Measurements from ENCODE around the gene SEC23A.
"Not testable (repeated sequence)": the region's sequence is repeated elsewhere in the genome, so short reads cannot be mapped to it uniquely, and the experiment has no call there.

Gene SEC23A

GRCh38 chr14:39102969-39103957, at the start of gene SEC23A:
Gene SEC23A (minus strand): TSS chr14:39103235. CDS start chr14:39096118, 7,117 bp downstream.
- DNase-seq (ENCODE audit: low read depth), result peak; percentile 79

DNA sequence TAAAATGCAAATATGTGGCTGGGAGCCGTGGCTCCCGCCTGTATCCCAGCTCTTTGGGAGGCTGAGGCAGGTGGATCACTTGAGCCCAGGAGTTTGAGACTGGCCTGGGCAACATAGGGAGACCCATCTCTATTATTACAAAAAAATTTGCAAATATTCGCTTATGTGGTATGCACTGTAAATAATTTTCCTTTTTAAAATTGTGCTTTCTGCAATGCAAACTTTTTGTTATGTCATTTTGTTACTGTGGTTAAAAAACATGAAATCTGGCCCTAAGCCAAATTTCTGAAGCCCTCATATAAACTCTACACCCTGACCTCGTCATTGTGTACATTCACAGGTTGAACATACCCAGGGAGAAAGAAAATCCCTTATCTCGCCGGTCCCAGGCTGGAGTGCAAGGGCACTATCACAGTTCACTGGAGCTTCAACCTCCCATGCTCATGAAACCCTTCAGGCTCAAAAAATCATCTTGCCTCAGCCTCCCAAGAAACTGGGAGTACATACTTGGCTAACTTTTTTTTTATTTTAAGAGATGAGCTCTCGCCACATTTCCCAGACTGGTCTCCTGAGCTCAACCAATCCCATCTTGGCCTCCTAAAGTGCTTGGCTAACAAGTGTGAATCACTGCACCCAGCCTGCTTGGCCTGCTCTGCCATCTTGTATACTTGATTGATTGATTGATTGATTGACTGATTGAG, 42.4 kb upstream of the SEC23A start:
- DNase-seq (ENCODE audit: low read depth), result no peak

GRCh38 chr14:39143226-39143625, 40.2 kb upstream of the SEC23A start:
- not testable (repeated sequence) for DNase-seq (ENCODE audit: low read depth)

- not testable (repeated sequence) for DNase-seq (ENCODE audit: low read depth)
These were observed 38.6 kb upstream of the SEC23A start for GRCh38 chr14:39141623-39142022.

- no peak for DNase-seq (ENCODE audit: low read depth)
These were observed 37.1 kb upstream of the SEC23A start for GRCh38 chr14:39140170-39140569.

DNA sequence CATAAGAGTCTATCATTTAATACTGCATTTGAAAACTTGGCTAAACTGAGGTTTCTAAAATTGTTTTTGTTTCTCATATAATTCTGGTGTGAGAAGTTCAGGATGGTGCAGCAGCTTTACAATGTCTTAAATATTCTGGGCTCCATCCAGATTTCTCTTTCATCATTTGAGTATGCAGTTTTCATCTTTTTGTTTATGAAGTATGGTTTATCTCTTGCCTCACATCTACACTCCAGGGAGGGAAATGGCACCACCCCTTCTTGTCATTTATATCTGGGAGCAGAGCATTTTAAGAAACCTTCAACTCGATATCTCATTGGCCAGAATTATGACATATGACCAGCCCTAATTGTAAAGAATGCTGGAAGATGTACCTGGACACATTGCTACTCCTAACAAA, 35.4 kb upstream of the SEC23A start:
- no peak for DNase-seq (ENCODE audit: low read depth)

DNA sequence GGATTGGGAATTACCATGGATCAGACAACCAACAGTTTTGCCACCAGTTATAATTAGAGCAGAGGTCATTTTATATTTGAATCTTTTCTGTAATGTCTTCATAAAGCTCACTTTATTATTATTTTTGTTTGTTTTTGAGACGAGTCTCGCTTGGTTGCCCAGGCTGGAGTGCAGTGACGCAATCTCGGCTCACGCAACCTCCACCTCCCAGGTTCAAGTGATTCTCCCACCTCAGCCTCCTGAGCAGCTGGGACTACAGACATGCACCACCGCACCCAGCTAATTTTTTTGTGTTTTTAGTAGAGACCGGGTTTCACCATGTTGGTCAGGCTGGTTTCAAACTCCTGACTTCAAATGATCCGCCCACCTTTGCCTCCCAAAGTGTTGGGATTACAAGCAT, 34.8 kb upstream of the SEC23A start:
- DNase-seq (ENCODE audit: low read depth), result not testable (repeated sequence)

DNA sequence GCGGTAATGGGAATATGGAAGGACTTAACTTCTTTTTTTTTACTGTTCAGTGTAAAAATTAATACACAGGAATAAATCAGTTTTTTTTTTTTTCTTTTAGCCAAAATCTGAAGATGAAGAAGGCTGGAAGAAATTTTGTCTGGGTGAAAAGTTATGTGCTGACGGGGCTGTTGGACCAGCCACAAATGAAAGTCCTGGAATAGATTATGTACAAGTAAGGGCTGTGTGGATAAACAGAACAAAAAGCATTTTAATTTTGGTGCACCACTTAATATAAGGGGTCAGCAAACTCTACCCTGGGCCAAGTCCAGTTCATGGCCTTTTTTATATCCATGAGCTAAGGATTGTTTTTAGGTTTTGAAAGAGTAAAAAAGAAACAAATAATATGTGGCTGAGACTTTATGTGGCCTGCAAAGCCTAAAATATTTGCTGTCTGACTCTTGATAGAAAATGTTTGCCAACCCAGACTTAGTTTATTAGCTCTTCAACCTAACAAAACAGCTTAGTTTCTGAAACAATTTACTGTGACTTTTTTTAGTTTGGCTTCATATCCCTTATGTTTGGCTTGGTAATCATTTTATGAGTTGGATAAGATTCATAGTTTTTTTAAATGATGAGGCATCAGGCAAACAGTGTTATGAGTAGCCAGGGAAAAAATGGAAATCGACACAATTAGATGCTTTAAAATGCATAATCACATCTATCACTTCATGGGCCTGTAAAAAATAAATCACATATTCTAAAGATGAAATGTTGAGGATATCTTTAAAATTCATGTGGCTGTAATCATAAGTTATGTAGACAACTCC, 19.5 kb upstream of the SEC23A start:
- DNase-seq (ENCODE audit: low read depth), result no peak

- DNase-seq (ENCODE audit: low read depth), result peak; percentile 90
These were observed 11.2 kb upstream of the SEC23A start, which contains the start of gene GEMIN2 for GRCh38 chr14:39114073-39114838. Gene GEMIN2 (plus strand): TSS chr14:39114323. CDS start chr14:39114339, 16 bp downstream.

DNA sequence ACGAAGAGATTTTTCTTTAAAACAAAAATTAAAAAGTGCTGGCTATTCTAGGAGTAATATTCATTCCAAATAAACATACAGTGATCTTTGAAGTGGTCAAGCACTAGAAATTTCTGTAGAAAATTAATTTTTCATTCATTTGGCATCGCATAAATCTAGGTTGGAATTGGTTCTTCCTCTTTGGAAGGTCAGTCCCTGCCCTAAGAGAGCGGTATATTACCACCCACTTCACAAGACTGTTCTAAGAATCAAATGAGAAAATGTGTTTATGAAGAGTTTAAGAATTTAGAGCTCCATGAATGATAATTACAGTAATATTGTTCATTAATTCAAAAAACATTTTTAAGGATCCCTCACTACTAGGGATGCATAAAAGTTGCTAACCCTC, 10.6 kb upstream of the SEC23A start:
- no peak for DNase-seq (ENCODE audit: low read depth)

- no peak for DNase-seq (ENCODE audit: low read depth)
These were observed 7.1 kb upstream of the SEC23A start for GRCh38 chr14:39109893-39110715.

GRCh38 chr14:39108791-39109190, 5.8 kb upstream of the SEC23A start:
- DNase-seq (ENCODE audit: low read depth), result no peak

DNA sequence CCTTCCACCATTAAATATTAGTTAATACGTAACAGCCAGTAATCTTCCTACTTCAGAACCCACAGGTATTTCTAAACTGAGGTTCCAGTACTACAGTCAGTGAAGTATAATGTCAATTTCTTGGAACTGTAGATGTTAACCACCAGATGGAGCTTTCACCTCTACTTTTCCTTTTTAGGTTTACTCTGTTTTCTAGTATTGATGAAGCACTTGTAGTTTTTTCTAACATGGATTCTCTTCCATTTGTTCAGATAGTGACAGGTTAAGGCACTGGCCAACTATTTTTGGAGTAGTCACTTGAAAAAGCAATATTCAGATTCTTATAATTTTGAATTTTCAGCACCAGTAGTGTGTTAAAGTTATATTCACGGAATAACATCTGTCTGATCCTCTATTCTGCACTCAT, 4.6 kb upstream of the SEC23A start:
- DNase-seq (ENCODE audit: low read depth), result no peak

DNA sequence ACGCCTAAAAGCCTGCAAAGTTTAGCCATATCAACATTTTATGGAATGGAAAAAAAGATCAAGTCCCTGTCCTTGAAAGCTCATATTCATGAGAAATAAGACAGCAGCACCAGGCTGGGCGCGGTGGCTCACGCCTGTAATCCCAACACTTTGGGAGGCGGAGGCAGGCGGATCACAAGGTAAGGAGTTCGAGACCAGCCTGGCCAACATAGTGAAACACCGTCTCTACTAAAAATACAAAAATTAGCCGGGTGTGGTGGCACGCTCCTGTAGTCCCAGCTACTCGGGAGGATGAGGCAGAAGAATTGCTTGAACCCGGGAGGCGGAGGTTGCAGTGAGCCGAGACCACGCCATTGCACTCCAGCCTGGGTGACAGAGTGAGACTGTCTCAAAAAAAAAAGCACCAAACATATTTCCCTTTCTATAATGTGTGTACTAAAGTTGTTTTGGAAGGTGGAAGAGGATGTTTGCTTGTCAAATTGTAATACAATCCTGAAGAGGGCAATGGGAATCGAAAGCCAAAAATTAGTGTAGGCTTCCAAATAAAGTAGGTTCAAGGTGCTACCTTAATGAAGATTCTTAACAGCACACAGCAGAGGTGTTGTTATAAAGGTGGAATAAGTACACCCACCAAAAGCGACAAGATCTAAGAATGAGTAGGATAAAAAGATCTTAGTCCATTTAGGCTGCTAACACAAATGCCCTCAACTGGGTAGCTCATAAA, 1.2 kb upstream of the SEC23A start:
- not testable (repeated sequence) for DNase-seq (ENCODE audit: low read depth)

DNA sequence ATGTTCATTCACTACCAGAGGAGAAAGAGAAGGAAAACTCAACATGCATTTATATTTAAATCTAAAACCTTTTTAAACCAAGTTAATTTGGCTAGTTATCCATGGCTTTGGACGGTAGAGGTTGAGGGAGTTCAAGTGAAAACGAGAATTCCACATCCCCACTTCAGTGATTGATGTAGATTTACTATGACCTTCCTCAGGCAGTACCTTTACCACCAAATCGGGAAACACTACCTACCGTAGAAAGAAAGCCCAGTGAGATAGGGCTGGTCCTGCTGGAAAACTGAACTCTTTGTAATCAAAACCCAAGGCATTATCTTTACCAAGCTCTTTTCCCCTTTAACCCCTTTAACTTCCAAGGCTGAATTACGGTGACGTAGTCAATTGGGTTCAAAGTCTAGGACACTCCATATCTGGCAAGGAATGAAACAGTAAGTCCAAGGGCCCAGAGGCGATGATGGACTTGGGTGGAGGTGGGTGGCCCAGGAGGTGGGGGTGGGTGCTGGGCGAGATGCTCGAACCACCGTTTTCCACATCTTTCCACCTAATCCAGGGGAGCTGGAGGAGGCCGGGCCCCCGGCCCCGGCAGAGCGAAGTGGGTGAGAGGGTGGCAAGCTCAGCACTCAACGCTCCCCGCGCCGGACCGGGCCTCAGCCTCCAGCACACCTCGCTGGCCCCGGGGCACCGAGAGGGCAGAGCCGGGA, 618 bp downstream of the SEC23A start:
- DNase-seq (ENCODE audit: low read depth), result no peak

DNA sequence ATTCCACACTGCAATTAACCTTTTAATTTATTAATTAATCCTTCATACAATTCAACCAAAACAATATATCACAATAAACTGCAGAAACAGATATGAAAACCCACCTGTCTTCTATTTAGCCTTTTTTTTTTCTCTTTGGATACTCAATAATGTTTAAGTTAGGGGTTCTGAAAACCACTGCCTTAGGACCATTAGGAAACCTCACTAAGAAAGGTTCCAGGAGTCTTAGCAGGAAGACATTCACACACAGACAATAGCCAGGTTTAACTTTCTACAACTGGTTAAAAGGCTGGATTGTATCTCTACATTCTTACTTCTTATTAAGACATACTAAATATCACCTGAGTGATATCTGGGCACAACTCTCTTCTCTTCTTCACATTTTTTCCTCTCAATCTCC, 3.3 kb downstream of the SEC23A start:
- DNase-seq (ENCODE audit: low read depth), result no peak

DNA sequence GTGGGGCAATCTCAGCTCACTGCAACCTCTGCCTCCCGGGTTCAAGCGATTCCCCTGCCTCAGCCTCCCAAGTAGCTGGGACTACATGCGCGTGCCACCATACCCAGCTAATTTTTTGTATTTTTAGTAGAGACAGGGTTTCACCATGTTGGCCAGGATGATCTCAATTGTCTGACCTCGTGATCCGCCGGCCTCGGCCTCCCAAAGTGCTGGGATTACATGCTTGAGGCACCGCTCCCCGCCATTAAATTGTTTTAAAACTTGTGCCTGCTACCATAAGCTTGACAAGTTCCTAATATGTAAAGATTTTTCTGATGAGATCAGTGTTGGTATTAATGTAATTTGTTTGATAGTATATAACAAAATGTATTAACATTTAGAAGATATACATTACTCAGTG, 3.8 kb downstream of the SEC23A start:
- not testable (repeated sequence) for DNase-seq (ENCODE audit: low read depth)

- no peak for DNase-seq (ENCODE audit: low read depth)
These were observed 5.9 kb downstream of the SEC23A start for GRCh38 chr14:39097159-39097558.

DNA sequence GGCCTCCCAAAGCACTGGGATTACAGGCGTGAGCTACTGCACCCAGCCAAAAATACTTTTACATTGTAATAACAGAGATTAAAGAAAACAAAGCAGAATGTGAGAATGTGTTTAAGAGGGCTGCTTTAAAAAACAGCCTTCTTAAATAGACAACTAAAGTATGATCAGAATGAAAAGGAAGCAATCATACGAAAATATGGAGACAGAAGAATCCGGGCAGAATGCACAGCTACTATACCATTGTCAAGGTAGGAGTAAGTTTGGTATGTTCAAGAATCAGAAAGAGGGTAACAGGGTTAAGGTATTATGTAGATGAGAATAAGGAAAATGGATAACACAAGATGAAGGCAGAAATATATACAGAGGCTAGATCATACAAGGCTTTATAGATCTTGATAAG, 8.5 kb downstream of the SEC23A start:
- no peak for DNase-seq (ENCODE audit: low read depth)
